Breast epithelium (tissue), 3 donors: Measurements from ENCODE around the gene ISY1.

Experiments
- POLR2A ChIP-seq: fragments of 450-650 bp; IDR thresholded peaks from one replicate; pipeline ENCODE4 v1.6.1; 2016; ENCODE audit warnings: antibody characterized with exemption, mild to moderate bottlenecking, moderate library complexity
- POLR2AphosphoS5 ChIP-seq, 3 donors: sonication (generic); formaldehyde crosslinking; IDR thresholded peaks; one replicate each; pipeline ENCODE4 v1.6.1; 2017; ENCODE audit warnings: antibody characterized with exemption in 3 of 3
- TF ChIP-seq, protein P1 (sequence below), 3 donors: fragments of 450-650 bp; IDR thresholded peaks; one replicate each; pipeline ENCODE4 v1.5.1; 2016 to 2017; ENCODE audit warnings: antibody characterized with exemption in 3 of 3, mild to moderate bottlenecking in 3 of 3, moderate library complexity in 3 of 3

DNA sequence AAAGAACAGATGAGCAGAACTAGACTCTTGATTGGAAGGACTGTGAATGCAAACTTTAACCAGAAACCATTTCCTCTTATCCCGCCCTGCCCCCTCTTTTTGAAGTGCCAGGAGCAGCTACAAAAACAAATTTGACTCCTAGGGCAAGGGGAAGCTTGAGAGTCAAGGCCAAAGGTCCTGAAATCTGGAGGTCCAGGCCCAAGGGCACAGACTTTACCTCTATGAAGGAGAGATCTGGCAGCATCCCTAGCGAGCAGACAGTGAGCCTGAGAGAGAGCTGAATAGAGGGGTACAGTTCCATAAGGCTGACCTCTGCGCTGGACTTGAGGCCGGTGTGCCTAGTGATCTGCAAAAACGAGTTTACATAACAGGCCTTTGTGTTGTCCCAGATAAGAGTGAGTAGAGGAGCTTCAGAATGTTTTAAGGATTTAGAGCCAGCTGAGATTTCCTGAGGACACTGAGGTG lies 44.3 kb downstream of the ISY1 start:
- TF ChIP-seq, protein P1, sequence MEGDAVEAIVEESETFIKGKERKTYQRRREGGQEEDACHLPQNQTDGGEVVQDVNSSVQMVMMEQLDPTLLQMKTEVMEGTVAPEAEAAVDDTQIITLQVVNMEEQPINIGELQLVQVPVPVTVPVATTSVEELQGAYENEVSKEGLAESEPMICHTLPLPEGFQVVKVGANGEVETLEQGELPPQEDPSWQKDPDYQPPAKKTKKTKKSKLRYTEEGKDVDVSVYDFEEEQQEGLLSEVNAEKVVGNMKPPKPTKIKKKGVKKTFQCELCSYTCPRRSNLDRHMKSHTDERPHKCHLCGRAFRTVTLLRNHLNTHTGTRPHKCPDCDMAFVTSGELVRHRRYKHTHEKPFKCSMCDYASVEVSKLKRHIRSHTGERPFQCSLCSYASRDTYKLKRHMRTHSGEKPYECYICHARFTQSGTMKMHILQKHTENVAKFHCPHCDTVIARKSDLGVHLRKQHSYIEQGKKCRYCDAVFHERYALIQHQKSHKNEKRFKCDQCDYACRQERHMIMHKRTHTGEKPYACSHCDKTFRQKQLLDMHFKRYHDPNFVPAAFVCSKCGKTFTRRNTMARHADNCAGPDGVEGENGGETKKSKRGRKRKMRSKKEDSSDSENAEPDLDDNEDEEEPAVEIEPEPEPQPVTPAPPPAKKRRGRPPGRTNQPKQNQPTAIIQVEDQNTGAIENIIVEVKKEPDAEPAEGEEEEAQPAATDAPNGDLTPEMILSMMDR (IDR thresholded peaks at IDR 0.05) = no peak
- TF ChIP-seq POLR2A (no peak), POLR2AphosphoS5 (IDR thresholded peaks at IDR 0.05) (no peak)
